Tibial artery (tissue), 4 donors: ENCODE measurements around the gene ARHGAP15.

Experiments used
- DNase-seq, 2 donors: peaks; one replicate each; pipeline ENCODE4 v3.0.0-alpha.2; 2019
- H3K27ac ChIP-seq, 2 donors: fragments of 200-600 bp; sonication (generic) in 1 of 2; 1 replicate in 1 of 2; 2 replicates in 1 of 2; pipeline ENCODE4 v1.5.1; 2018 to 2019; ENCODE audit warnings: mild to moderate bottlenecking in 1 of 2
- H3K27me3 ChIP-seq, 2 donors: fragments of 200-600 bp; sonication (generic) in 1 of 2; one replicate each; pipeline versions ENCODE4 v1.5.1 to v1.6.0; 2016 to 2019
- H3K36me3 ChIP-seq, 3 donors: fragments of 200-600 bp; sonication (generic) in 2 of 3; one replicate each; pipeline ENCODE4 v1.5.1; 2016 to 2019; ENCODE audit warnings: mild to moderate bottlenecking in 2 of 3
- H3K4me1 ChIP-seq, 4 donors: fragments of 200-600 bp; sonication (generic) in 2 of 4; 1 replicate in 3 of 4; 2 replicates in 1 of 4; pipeline ENCODE4 v1.5.1; 2016 to 2019
- H3K4me3 ChIP-seq, 2 donors: fragments of 200-600 bp; sonication (generic) in 1 of 2; 1 replicate in 1 of 2; 2 replicates in 1 of 2; pipeline ENCODE4 v1.5.1; 2018 to 2019; ENCODE audit warnings: mild to moderate bottlenecking in 2 of 2
- H3K9me3 ChIP-seq, 3 donors: fragments of 200-600 bp; sonication (generic) in 1 of 3; one replicate each; pipeline ENCODE4 v1.5.1; 2016 to 2019
- intact Hi-C: fragments of 100-400 bp; cut with DNase I; formaldehyde crosslinking; loops from one replicate; pipeline ENCODE4 v1.15.0; 2023; ENCODE audit warnings: low total_unique reads
- TF ChIP-seq, protein P1 (sequence below), 2 experiments: fragments of 200-600 bp in 1 of 2; fragments of 450-650 bp in 1 of 2; IDR thresholded peaks; one replicate each; pipeline ENCODE4 v1.5.1; 2017 to 2019; ENCODE audit warnings: antibody characterized with exemption in 2 of 2, mild to moderate bottlenecking in 1 of 2, moderate library complexity in 1 of 2

Gene ARHGAP15

DNA sequence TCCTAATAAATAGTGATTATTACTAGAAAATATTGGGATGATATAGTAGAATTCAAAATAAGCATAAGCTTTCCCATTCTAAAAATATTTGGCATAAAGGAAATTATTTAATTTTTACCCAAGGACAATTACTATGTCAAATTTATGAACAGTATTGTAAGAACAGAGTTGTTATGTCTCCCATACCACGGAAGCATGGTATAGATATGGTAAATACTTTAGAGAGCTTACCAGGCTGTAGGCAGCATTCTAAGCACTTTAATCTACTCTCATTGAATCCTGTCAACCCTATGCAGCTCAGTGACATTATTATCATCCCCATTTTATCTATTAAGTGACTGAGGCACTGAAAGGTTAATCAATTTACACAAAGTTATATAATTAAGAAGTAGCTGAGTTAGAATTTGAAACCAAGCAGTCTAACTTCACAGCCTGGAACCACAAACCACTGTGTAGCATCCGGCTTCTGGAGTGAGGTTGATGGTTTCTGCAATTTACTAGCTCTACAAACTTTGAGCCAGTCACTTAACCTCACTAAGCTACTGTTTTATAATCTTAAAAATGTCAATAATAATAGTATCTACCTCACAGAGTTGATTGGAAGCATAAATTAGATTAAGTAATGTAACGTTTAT, 323.7 kb downstream of the ARHGAP15 start:
- Histone ChIP-seq H3K4me3 (no peak overlapping the region), H3K9me3 (no peaks in the 10 kb centered on the region), H3K4me1 (peaks cover 0 to 33% (median 3%) of the 10 kb centered on the region in 4 donors), H3K36me3 (no peaks in the 10 kb centered on the region), H3K27ac (no peak overlapping the region), H3K27me3 (no peaks in the 10 kb centered on the region)
- TF ChIP-seq, protein P1, sequence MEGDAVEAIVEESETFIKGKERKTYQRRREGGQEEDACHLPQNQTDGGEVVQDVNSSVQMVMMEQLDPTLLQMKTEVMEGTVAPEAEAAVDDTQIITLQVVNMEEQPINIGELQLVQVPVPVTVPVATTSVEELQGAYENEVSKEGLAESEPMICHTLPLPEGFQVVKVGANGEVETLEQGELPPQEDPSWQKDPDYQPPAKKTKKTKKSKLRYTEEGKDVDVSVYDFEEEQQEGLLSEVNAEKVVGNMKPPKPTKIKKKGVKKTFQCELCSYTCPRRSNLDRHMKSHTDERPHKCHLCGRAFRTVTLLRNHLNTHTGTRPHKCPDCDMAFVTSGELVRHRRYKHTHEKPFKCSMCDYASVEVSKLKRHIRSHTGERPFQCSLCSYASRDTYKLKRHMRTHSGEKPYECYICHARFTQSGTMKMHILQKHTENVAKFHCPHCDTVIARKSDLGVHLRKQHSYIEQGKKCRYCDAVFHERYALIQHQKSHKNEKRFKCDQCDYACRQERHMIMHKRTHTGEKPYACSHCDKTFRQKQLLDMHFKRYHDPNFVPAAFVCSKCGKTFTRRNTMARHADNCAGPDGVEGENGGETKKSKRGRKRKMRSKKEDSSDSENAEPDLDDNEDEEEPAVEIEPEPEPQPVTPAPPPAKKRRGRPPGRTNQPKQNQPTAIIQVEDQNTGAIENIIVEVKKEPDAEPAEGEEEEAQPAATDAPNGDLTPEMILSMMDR (IDR thresholded peaks at IDR 0.05) = no peak
- no peak for DNase-seq
- intact Hi-C loops = no loop called here

DNA sequence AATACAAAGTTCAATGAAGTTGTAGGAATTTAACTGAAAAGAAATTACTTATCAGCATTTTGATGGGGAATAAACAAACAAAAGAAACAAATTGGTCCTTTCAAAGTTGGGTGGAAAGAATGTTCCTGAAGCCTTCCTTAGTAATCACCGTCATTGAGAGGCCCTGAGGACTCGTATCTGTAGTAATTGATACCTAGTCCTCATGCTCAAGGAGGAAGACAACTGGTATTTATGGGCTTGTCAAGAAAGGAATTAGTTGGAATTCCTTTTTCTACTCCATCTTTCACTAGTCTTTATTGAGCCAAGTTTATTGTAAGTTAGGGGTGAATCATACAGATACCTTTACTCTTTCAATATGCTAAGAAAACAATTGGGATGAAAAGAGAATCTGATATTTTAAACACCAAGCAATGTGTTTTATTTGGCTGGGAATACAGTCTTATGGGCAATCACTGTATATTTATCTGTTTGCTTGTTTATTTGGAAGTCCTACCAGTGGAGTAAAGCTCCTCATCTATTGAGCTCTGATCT, 324.8 kb downstream of the ARHGAP15 start:
- H3K4me3 ChIP-seq = no peak overlapping the region
- TF ChIP-seq, protein P1 (IDR thresholded peaks at IDR 0.05) = no peak
- intact Hi-C loops = no loop called here
- H3K4me1 ChIP-seq = peaks cover 0 to 44% (median 6%) of the 10 kb centered on the region in 4 donors
- no peaks in the 10 kb centered on the region for H3K27me3 ChIP-seq
- H3K36me3 ChIP-seq = no peaks in the 10 kb centered on the region
- no peaks in the 10 kb centered on the region for H3K9me3 ChIP-seq
- no peak overlapping the region for H3K27ac ChIP-seq
- no peak for DNase-seq

DNA sequence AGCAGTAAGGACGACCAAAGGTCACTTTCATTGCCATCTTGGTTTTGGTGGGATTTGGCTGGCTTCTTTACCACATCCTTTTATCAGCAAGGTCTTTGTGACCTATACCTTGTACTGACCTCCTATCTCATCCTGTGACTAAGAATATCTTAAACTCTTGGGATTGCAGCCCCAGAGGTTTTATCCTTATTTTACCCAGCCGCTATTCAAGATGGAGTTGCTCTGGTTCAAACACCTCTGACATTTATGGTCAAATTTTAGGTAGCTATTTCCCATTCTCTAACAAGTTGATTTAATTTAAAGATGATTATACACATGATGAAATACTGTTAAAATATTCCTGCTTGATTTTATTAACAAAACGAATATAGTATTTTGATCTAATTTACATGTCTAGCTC, 326.1 kb downstream of the ARHGAP15 start:
- Histone ChIP-seq H3K27me3 (no peaks in the 10 kb centered on the region), H3K27ac (no peak overlapping the region), H3K4me1 (peaks cover 0 to 35% (median 6%) of the 10 kb centered on the region in 4 donors), H3K36me3 (no peaks in the 10 kb centered on the region), H3K9me3 (no peaks in the 10 kb centered on the region), H3K4me3 (no peak overlapping the region)
- TF ChIP-seq, protein P1 (IDR thresholded peaks at IDR 0.05) = no peak
- intact Hi-C loops = no loop called here
- no peak for DNase-seq

DNA sequence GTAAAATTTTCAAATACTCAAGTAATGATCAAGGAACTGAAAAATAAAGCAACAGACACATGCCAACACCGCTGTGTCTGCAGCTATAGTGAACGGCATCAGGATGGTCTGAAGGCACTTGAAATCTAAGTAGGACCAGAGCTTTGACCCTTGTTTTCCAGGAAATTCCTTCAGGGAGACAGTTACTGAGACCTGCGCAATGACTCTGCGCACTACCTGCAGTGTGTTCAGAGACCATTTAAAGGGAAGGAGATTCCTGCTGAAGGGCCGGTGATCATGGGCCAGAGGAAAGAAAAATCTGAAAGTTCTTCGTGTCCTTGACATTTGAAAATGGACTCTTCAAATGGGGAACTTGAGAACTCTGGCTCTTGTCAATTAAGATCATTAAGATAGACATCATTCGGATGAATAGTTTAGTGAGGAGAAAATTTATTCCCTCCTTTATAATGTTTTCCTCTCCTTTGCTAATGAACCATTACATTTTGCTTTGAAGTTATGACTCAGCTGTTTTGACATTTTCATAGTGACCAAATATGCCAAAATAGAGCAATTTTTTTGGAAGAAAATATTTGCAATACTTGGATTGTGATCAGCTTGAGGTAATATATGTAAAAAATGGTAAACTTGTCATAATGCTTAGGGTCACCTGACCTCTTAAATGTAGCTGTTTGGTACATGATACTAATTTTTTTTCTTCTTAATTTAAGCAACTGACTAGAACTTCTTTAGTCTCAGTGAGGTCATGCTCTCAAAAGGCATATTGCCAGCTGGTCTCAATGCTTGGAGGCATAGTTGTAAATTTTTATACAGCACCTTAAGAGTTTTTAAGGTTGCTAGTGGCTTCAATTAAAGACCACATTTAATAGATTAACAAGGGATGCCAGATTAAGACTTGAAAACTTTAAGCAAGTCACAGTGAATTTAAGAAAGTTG, 329.3 kb downstream of the ARHGAP15 start:
- Histone ChIP-seq H3K36me3 (no peaks in the 10 kb centered on the region), H3K27me3 (no peaks in the 10 kb centered on the region), H3K4me3 (no peak overlapping the region), H3K27ac (peak overlapping the region in 1 of 2 donors; percentile 37), H3K9me3 (no peaks in the 10 kb centered on the region), H3K4me1 (peaks cover 0 to 14% (median 3%) of the 10 kb centered on the region in 4 donors)
- no peak for DNase-seq
- intact Hi-C loops = no loop called here
- TF ChIP-seq, protein P1 (IDR thresholded peaks at IDR 0.05) = no peak

DNA sequence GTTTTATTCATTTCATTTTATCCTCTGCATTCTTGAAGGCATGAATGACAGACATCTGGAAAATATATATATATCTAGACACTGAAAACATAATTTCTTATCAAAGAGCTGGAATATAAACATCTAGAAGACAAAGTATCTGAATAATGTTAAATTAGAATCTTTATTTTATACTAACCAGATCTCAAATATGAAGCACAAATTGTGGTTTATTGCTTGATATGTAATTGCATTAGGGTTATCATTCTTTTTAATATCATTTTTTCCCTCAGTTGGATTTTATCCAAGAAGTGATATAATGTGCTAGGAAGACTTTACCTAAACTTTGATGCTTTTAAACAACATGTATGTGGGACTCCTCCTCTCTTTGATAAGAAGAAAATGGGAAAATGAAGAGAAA, 331.2 kb downstream of the ARHGAP15 start:
- TF ChIP-seq, protein P1 (IDR thresholded peaks at IDR 0.05) = no peak
- H3K4me1 ChIP-seq = peaks cover 0 to 31% (median 7%) of the 10 kb centered on the region in 4 donors
- no peaks in the 10 kb centered on the region for H3K27me3 ChIP-seq
- H3K4me3 ChIP-seq = no peak overlapping the region
- no peak for DNase-seq
- H3K9me3 ChIP-seq = no peaks in the 10 kb centered on the region
- H3K36me3 ChIP-seq = no peaks in the 10 kb centered on the region
- intact Hi-C loops = no loop called here
- H3K27ac ChIP-seq = peak overlapping the region in 1 of 2 donors; percentile 21
